Muscle layer of duodenum (tissue), 2 donors: ENCODE data around the gene BPIFB6.

ENCODE experiments used
- H3K27ac ChIP-seq: one replicate; pipeline ENCODE4 v1.7.0; 2013; ENCODE audit warnings: mild to moderate bottlenecking, low read length
- H3K27me3 ChIP-seq: one replicate; pipeline ENCODE4 v1.7.0; 2013; ENCODE audit warnings: low read depth, mild to moderate bottlenecking, control low read depth, low read length
- H3K36me3 ChIP-seq, 2 donors: one replicate each; pipeline ENCODE4 v1.7.0; 2013; ENCODE audit warnings: low read length in 2 of 2, control low read depth in 1 of 2, mild to moderate bottlenecking in 1 of 2; ENCODE audit not compliant: insufficient read depth in 2 of 2, control insufficient read depth in 1 of 2
- H3K4me1 ChIP-seq, 2 donors: one replicate each; pipeline ENCODE4 v1.7.0; 2013; ENCODE audit warnings: low read length in 2 of 2, mild to moderate bottlenecking in 2 of 2, control low read depth in 1 of 2, moderate library complexity in 1 of 2; ENCODE audit not compliant: insufficient read depth in 2 of 2, control insufficient read depth in 1 of 2
- H3K4me3 ChIP-seq, 2 donors: one replicate each; pipeline ENCODE4 v1.7.0; 2013; ENCODE audit warnings: low read length in 2 of 2, low read depth in 1 of 2, mild to moderate bottlenecking in 1 of 2
- H3K9me3 ChIP-seq, 2 donors: one replicate each; pipeline ENCODE4 v1.7.0; 2013; ENCODE audit warnings: low read length in 2 of 2, control low read depth in 1 of 2, mild to moderate bottlenecking in 1 of 2; ENCODE audit not compliant: control insufficient read depth in 1 of 2
- donor health status: healthy.

The BPIFB6 gene

GRCh38 chr20:33091147-33091546 is 59.7 kb downstream of the BPIFB6 start:
- no peaks in the 10 kb centered on the region for H3K27me3 ChIP-seq
- H3K4me3 ChIP-seq: no peak overlapping the region
- H3K36me3 ChIP-seq: no peaks in the 10 kb centered on the region
- no peak overlapping the region for H3K27ac ChIP-seq
- no peaks in the 10 kb centered on the region for H3K4me1 ChIP-seq
- no peaks in the 10 kb centered on the region for H3K9me3 ChIP-seq

- no peaks in the 10 kb centered on the region for H3K4me1 ChIP-seq
- no peak overlapping the region for H3K27ac ChIP-seq
- H3K4me3 ChIP-seq: no peak overlapping the region
- no peaks in the 10 kb centered on the region for H3K9me3 ChIP-seq
- no peaks in the 10 kb centered on the region for H3K27me3 ChIP-seq
- no peaks in the 10 kb centered on the region for H3K36me3 ChIP-seq
These were observed 60.2 kb downstream of the BPIFB6 start for GRCh38 chr20:33091693-33092092.

GRCh38 chr20:33092361-33092760 is 60.9 kb downstream of the BPIFB6 start:
- no peaks in the 10 kb centered on the region for H3K36me3 ChIP-seq
- peaks cover 0 to 6% of the 10 kb centered on the region in 2 donors for H3K4me1 ChIP-seq
- H3K4me3 ChIP-seq: no peak overlapping the region
- H3K9me3 ChIP-seq: no peaks in the 10 kb centered on the region
- H3K27me3 ChIP-seq: no peaks in the 10 kb centered on the region
- H3K27ac ChIP-seq: no peak overlapping the region

GRCh38 chr20:33093074-33093473 is 61.6 kb downstream of the BPIFB6 start:
- Histone ChIP-seq H3K27ac (no peak overlapping the region), H3K9me3 (no peaks in the 10 kb centered on the region), H3K27me3 (no peaks in the 10 kb centered on the region), H3K4me1 (peaks cover 0 to 6% of the 10 kb centered on the region in 2 donors), H3K4me3 (no peak overlapping the region), H3K36me3 (no peaks in the 10 kb centered on the region)

GRCh38 chr20:33093582-33093981 is 62.1 kb downstream of the BPIFB6 start:
- no peaks in the 10 kb centered on the region for H3K36me3 ChIP-seq
- H3K27me3 ChIP-seq: no peaks in the 10 kb centered on the region
- no peak overlapping the region for H3K4me3 ChIP-seq
- H3K27ac ChIP-seq: no peak overlapping the region
- no peaks in the 10 kb centered on the region for H3K9me3 ChIP-seq
- H3K4me1 ChIP-seq: peaks cover 0 to 6% of the 10 kb centered on the region in 2 donors
